HUDEP-2 (cell line): ENCODE data around the gene BRD8.
A peak's percentile ranks its signal among the peaks of the same experiment; 100 is the strongest.
"Not testable (repeated sequence)": the region's sequence is repeated elsewhere in the genome, so short reads cannot be mapped to it uniquely, and the experiment has no call there.

ENCODE experiments used
- DNase-seq, 76 experiments: peaks; one replicate each; lab custom pipeline; 2025; ENCODE audit not compliant: unreplicated experiment in 76 of 76; lab: John Stamatoyannopoulos, UW

Gene BRD8

GRCh38 chr5:138160706-138161105, 17.7 kb downstream of the BRD8 start:
- DNase-seq = no peak

- DNase-seq = no peak
Measured at GRCh38 chr5:138159666-138160065, 18.8 kb downstream of the BRD8 start.

- DNase-seq = no peak
Measured at GRCh38 chr5:138157626-138158025, 20.8 kb downstream of the BRD8 start.

GRCh38 chr5:138155977-138156376, 22.5 kb downstream of the BRD8 start:
- DNase-seq = not testable (repeated sequence)

GRCh38 chr5:138149530-138149929, 28.9 kb downstream of the BRD8 start:
- no peak for DNase-seq

GRCh38 chr5:138148811-138149210, 29.6 kb downstream of the BRD8 start:
- peak in 9 of 76 experiments; percentile 3 to 38 (median 16) for DNase-seq

GRCh38 chr5:138143578-138143977, 34.9 kb downstream of the BRD8 start:
- not testable (repeated sequence) for DNase-seq

GRCh38 chr5:138141734-138142133, 36.7 kb downstream of the BRD8 start:
- no peak for DNase-seq

- no peak for DNase-seq
Measured at GRCh38 chr5:138140268-138140667, 38.2 kb downstream of the BRD8 start.

- no peak for DNase-seq
Measured at GRCh38 chr5:138139781-138140090, 38.7 kb downstream of the BRD8 start.

GRCh38 chr5:138138949-138139780, 39.3 kb downstream of the BRD8 start, which contains the start of gene NME5:
Gene NME5, minus strand, starts transcription at chr5:138139428. Its CDS starts 648 bp downstream, at chr5:138138780.
- peak in 3 of 76 experiments; percentile 4 to 20 (median 19) for DNase-seq

- no peak for DNase-seq
Measured at GRCh38 chr5:138132543-138132942, 45.9 kb downstream of the BRD8 start.

- DNase-seq = no peak
Measured at GRCh38 chr5:138129347-138129746, 49.1 kb downstream of the BRD8 start.

- no peak for DNase-seq
Measured at GRCh38 chr5:138128334-138128733, 50.1 kb downstream of the BRD8 start.

GRCh38 chr5:138115254-138115653, 63.2 kb downstream of the BRD8 start:
- no peak for DNase-seq

GRCh38 chr5:138111937-138112336, 66.5 kb downstream of the BRD8 start:
- DNase-seq = no peak

GRCh38 chr5:138111181-138111580, 67.2 kb downstream of the BRD8 start:
- no peak for DNase-seq

- DNase-seq = no peak
Measured at GRCh38 chr5:138110266-138110963, 68.0 kb downstream of the BRD8 start.

GRCh38 chr5:138109463-138110265, 68.8 kb downstream of the BRD8 start:
- DNase-seq = no peak

- DNase-seq = no peak
Measured at GRCh38 chr5:138107213-138107612, 71.2 kb downstream of the BRD8 start.

GRCh38 chr5:138105709-138106108, 72.7 kb downstream of the BRD8 start:
- DNase-seq = no peak
